Tibial artery (tissue), 4 donors: ENCODE results near the gene AGAP1.

ENCODE experiments used
- DNase-seq, 2 donors: peaks; one replicate each; pipeline ENCODE4 v3.0.0-alpha.2; 2019
- H3K27ac ChIP-seq, 2 donors: fragments of 200-600 bp; sonication (generic) in 1 of 2; 1 replicate in 1 of 2; 2 replicates in 1 of 2; pipeline ENCODE4 v1.5.1; 2018 to 2019; ENCODE audit warnings: mild to moderate bottlenecking in 1 of 2
- H3K27me3 ChIP-seq, 2 donors: fragments of 200-600 bp; sonication (generic) in 1 of 2; one replicate each; pipeline versions ENCODE4 v1.5.1 to v1.6.0; 2016 to 2019
- H3K36me3 ChIP-seq, 3 donors: fragments of 200-600 bp; sonication (generic) in 2 of 3; one replicate each; pipeline ENCODE4 v1.5.1; 2016 to 2019; ENCODE audit warnings: mild to moderate bottlenecking in 2 of 3
- H3K4me1 ChIP-seq, 4 donors: fragments of 200-600 bp; sonication (generic) in 2 of 4; 1 replicate in 3 of 4; 2 replicates in 1 of 4; pipeline ENCODE4 v1.5.1; 2016 to 2019
- H3K4me3 ChIP-seq, 2 donors: fragments of 200-600 bp; sonication (generic) in 1 of 2; 1 replicate in 1 of 2; 2 replicates in 1 of 2; pipeline ENCODE4 v1.5.1; 2018 to 2019; ENCODE audit warnings: mild to moderate bottlenecking in 2 of 2
- H3K9me3 ChIP-seq, 3 donors: fragments of 200-600 bp; sonication (generic) in 1 of 3; one replicate each; pipeline ENCODE4 v1.5.1; 2016 to 2019
- intact Hi-C: fragments of 100-400 bp; cut with DNase I; formaldehyde crosslinking; loops from one replicate; pipeline ENCODE4 v1.15.0; 2023; ENCODE audit warnings: low total_unique reads
- TF ChIP-seq, protein P1 (sequence below), 2 experiments: fragments of 200-600 bp in 1 of 2; fragments of 450-650 bp in 1 of 2; IDR thresholded peaks; one replicate each; pipeline ENCODE4 v1.5.1; 2017 to 2019; ENCODE audit warnings: antibody characterized with exemption in 2 of 2, mild to moderate bottlenecking in 1 of 2, moderate library complexity in 1 of 2

The AGAP1 gene

DNA sequence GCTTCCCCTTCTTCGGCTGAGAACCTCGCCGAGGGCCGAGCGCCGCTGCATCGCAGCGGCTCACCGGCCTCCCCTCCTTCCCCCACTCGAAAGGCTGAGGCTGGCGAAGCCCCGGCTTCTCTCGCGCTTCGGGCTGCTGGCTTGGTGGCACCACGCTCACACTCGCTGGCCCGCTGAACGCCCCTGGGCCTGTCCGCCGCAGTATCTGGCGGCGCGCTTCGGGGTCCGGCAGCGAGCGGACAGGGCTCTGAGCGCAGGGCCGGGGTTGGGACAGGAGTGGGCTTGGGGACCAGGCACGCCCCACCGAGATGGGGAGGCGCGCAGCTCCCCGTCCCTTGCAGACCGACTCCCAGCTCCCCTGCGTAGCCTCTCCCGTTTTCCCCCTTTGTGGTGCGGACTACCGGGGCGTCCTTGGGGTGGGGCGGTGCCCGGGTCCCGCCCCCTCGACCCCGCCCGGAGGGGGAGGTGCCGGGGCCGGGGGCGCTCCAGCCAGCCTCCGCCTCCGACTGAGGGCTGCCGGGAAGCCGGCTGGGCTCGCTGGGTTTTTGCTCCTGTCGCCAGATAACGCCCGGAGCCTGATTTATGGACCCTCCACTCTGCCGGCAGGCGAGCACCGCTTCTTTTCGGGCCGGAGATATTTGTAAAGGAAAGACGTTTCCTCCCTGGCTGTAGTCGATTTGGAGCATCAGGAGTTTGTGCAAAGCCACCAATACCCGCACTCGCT lies 670.5 kb downstream of the AGAP1 start:
- Histone ChIP-seq H3K4me1 (peaks cover 0 to 71% (median 44%) of the 10 kb centered on the region in 4 donors), H3K4me3 (peak overlapping the region; percentile 32 to 51), H3K27ac (no peak overlapping the region), H3K36me3 (no peaks in the 10 kb centered on the region), H3K27me3 (peaks cover 13 to 100% of the 10 kb centered on the region in 2 donors), H3K9me3 (no peaks in the 10 kb centered on the region)
- TF ChIP-seq, protein P1, sequence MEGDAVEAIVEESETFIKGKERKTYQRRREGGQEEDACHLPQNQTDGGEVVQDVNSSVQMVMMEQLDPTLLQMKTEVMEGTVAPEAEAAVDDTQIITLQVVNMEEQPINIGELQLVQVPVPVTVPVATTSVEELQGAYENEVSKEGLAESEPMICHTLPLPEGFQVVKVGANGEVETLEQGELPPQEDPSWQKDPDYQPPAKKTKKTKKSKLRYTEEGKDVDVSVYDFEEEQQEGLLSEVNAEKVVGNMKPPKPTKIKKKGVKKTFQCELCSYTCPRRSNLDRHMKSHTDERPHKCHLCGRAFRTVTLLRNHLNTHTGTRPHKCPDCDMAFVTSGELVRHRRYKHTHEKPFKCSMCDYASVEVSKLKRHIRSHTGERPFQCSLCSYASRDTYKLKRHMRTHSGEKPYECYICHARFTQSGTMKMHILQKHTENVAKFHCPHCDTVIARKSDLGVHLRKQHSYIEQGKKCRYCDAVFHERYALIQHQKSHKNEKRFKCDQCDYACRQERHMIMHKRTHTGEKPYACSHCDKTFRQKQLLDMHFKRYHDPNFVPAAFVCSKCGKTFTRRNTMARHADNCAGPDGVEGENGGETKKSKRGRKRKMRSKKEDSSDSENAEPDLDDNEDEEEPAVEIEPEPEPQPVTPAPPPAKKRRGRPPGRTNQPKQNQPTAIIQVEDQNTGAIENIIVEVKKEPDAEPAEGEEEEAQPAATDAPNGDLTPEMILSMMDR (IDR thresholded peaks at IDR 0.05) = no peak
- intact Hi-C loops = no loop called here
- no peak for DNase-seq

DNA sequence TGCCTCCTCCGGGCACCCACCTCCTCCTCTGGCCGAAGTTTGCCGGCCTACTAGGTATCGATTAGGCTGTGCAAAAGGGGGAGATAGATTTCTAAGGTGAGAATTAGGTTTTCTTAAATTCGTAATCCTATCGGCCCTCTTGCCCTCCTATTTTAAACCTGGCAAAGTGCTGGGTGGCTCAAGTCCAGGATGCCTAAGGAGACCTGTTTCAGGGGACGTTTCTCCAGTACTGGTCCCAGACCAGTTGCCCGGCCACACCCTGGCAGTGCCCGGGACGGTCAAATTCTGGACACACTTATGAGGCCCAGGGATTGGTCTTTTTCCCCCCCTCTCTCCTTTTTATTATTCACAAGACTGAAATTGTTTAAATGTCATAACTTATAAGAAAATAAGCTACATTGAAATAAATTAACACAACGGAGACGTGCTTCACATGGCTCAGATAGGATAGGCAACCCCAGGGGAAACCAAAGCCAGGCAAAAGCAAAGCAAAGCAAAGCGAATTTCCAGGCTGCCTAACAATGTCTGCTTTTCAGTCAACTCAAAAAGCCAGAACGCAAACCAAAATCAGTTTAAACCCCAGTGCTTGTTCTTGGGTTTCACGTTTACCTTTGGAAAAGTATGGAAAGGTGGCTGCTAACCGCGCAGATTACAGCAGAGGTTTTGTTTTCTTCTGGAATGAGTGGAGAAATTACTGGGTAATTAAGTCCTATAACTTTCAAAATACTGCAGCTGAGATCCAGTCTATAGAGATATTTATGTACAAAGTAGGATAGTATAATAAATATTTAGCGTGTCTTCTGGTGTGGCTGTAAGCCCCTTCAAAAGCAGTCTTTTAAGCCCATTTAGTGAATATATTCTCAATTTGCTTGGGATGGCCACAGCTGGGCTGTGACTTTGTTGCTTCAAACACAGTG lies 671.3 kb downstream of the AGAP1 start:
- TF ChIP-seq, protein P1 (IDR thresholded peaks at IDR 0.05) = no peak
- Histone ChIP-seq H3K4me1 (peaks cover 0 to 65% (median 44%) of the 10 kb centered on the region in 4 donors), H3K27me3 (peaks cover 13 to 100% of the 10 kb centered on the region in 2 donors), H3K27ac (no peak overlapping the region), H3K36me3 (no peaks in the 10 kb centered on the region), H3K9me3 (no peaks in the 10 kb centered on the region), H3K4me3 (peak overlapping the region in 1 of 2 donors; percentile 51)
- no peak for DNase-seq
- intact Hi-C loops = no loop called here

DNA sequence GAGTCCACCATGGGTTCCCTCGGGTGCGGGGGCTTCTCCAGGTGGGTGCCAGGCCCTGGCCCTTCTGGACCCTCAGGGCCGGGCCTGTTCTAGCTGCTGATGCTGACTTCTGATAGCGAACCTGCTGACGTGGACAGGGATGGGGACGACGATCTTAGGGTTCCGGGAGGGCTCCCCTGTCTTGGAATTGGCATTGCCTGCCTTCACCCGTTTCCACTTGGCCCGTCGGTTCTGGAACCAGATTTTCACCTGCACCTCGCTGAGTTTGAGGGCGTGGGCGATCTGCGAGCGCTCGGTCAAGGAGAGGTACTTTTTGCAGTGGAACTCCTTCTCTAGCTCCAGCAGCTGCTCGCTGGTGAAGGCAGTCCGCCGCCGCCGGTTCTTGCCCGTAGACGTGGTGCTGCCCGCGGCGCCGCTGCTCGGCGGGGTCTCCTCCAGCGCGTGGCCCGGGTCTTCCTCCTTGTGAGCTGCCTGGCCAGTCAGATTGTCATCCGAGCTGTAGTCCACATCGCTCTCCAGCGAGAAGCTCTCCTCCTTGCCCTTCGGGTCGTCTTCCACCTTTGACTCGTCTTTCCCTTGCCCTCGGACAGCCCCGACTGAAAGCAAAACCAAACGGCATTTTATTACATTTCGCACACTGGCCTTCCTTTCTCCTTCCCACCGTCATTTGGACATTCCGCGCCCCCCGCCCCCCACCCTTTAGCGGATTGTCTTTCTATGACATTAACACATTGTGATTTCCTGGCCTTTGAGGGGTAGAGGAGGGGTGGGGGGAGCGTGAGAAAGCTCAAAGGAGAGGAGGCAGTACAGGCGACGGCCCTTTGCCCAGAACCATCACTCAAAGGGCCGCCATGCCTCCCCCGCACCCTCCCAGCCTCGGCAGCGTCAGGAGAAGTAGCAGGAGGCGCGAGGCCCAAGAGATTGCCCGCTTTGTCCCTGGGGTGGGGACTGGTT lies 672.3 kb downstream of the AGAP1 start:
- H3K4me1 ChIP-seq = peaks cover 0 to 68% (median 44%) of the 10 kb centered on the region in 4 donors
- H3K4me3 ChIP-seq = peak overlapping the region; percentile 5 to 49
- no peaks in the 10 kb centered on the region for H3K36me3 ChIP-seq
- TF ChIP-seq, protein P1 (IDR thresholded peaks at IDR 0.05) = no peak
- no peak for DNase-seq
- H3K27ac ChIP-seq = no peak overlapping the region
- H3K27me3 ChIP-seq = peaks cover 15 to 100% of the 10 kb centered on the region in 2 donors
- intact Hi-C loops = no loop called here
- no peaks in the 10 kb centered on the region for H3K9me3 ChIP-seq

DNA sequence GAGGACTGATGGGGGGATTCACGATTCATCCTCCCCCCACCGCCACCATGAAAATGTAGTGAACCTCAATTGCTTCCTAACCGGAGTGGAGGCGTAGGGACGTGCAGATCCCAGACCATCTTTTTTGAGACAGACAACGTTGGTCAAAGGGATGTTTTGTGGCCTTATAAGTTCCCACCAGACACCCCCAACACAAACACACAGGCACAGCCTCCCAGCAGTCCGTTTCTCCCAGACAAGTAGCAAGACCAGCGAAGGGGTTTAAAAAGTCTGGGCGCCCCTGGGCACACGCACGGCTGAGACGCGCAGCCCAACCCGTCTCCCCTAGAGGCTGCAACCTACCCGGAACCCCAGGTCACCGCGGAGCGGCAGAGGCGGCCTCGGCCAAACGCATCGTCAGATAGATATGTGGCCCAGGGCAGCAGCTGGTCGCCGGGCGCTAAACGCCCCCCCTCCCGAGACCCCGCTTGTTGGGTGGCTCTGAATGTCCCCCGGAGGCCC lies 673.0 kb downstream of the AGAP1 start:
- DNase-seq = no peak
- TF ChIP-seq, protein P1 (IDR thresholded peaks at IDR 0.05) = no peak
- Histone ChIP-seq H3K9me3 (no peaks in the 10 kb centered on the region), H3K27me3 (peaks cover 18 to 100% of the 10 kb centered on the region in 2 donors), H3K36me3 (no peaks in the 10 kb centered on the region), H3K4me3 (peak overlapping the region; percentile 29 to 49), H3K4me1 (peaks cover 0 to 75% (median 48%) of the 10 kb centered on the region in 4 donors), H3K27ac (no peak overlapping the region)
- intact Hi-C loops = no loop called here
